ENCODE results near the gene CARD16. TPM values are rescaled to one million over a fixed set of nuclear protein-coding genes. Genes with fewer than 3 reads are reported as not detected.
"Not testable (repeated sequence)": the region's sequence is repeated elsewhere in the genome, so short reads cannot be mapped to it uniquely, and the experiment has no call there.

The CARD16 gene
- total and polyA plus RNA-seq, 9 of the 15 experiments (the other 6 are each of a cell fraction or from before 2014, with no cell fraction given) = 0.31 TPM; not detected in 8

DNA sequence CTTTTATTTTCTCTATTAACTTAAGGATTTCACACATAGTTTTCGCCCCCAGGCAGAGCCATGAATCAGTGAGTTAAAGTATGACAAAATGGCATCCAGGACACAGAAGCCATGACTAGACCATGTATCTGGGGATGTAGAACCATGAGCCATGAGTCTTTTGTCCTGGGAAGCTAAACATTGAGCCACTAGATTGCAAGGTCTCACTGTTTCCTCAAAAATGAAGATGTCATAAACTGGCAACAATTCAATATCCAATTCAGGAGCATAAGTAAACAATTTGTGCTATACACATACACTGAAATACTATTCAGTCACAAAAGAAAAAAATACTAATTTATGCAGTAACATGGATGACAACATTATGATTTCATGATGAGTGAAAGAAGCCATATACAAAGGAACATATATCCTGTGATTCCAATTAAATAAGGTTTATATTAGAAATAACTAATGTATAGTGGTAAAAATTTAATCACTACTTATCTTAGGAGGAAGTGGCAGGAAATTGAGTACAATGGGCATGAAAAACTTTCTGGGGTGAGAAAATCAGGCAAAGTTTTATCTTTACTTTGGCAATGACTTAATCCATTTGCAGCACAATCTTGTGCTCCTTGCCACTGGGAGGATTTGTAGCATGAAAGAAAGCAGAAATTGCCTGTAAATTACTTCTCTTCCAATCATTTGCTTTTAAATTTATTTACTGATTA lies 28.5 kb upstream of the CARD16 start:
- H3K79me2 ChIP-seq (ENCODE audit: control insufficient read depth, insufficient read depth, low read length) = no peaks in the 10 kb centered on the region
- no peak for ATAC-seq
- BruUV-seq (replicated peaks) = no TSS peak
- no peaks in the 10 kb centered on the region for H3K9me1 ChIP-seq (ENCODE audit: control insufficient read depth, insufficient read depth, low read length)
- H3K36me3 ChIP-seq (ENCODE audit: control insufficient read depth, insufficient read depth, low read length) = no peaks in the 10 kb centered on the region
- CTCF ChIA-PET (ENCODE audit: low intra/inter-chr PET ratio) = no interaction called here
- no peak for FAIRE-seq
- POLR2A ChIA-PET = no interaction called here
- no peak overlapping the region for H2AFZ ChIP-seq (ENCODE audit: low read depth, low read length)
- no peaks in the 10 kb centered on the region for H3K27me3 ChIP-seq (ENCODE audit: control insufficient read depth in 2 of 2, insufficient read depth in 2 of 2, low read length in 2 of 2)
- H3K4me1 ChIP-seq (replicated peaks in 1 of 2; ENCODE audit: control insufficient read depth in 2 of 2, insufficient read depth in 2 of 2, low read length in 2 of 2) = no peaks in the 10 kb centered on the region
- no peak overlapping the region for H3K4me2 ChIP-seq (ENCODE audit: insufficient read depth, low read length)
- in situ Hi-C loops (cut with MboI) (no loop called here), intact Hi-C loops (cut with micrococcal nuclease) (no loop called here)
- no peak overlapping the region for H3K9ac ChIP-seq (ENCODE audit: insufficient read depth in 1 of 2, low read depth in 2 of 2, low read length in 2 of 2)
- no peak overlapping the region for H3K4me3 ChIP-seq
- no peak for TF ChIP-seq RHOXF2B (CRISPR knock-in tag; conservative IDR thresholded peaks at IDR 0.05)
- TF ChIP-seq, protein P1, sequence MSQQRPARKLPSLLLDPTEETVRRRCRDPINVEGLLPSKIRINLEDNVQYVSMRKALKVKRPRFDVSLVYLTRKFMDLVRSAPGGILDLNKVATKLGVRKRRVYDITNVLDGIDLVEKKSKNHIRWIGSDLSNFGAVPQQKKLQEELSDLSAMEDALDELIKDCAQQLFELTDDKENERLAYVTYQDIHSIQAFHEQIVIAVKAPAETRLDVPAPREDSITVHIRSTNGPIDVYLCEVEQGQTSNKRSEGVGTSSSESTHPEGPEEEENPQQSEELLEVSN (IDR thresholded peaks at IDR 0.05; ENCODE audit: borderline replicate concordance in 1 of 2, extremely low read depth in 1 of 2, insufficient read depth in 1 of 2, insufficient read length in 1 of 2, low read depth in 1 of 2, low read length in 1 of 2, poor library complexity in 1 of 2, severe bottlenecking in 1 of 2) = no peak
- no peak for TF ChIP-seq ZNF79 (CRISPR knock-in tag; IDR thresholded peaks at IDR 0.05; ENCODE audit: low read depth)
- TF ChIP-seq FIP1L1 (IDR thresholded peaks at IDR 0.05; ENCODE audit: low read depth, low read length, poor library complexity, severe bottlenecking) = no peak
- TF ChIP-seq NR4A1 (CRISPR knock-in tag; IDR thresholded peaks at IDR 0.05) = no peak
- TF ChIP-seq NR4A1 (tag; IDR thresholded peaks at IDR 0.05) = no peak
- no peak for TF ChIP-seq MYBL2 (IDR thresholded peaks at IDR 0.05; ENCODE audit: low read depth)
- no peak for TF ChIP-seq MYBL2 (CRISPR knock-in tag; IDR thresholded peaks at IDR 0.05; ENCODE audit: borderline replicate concordance)
- TF ChIP-seq, protein P2, sequence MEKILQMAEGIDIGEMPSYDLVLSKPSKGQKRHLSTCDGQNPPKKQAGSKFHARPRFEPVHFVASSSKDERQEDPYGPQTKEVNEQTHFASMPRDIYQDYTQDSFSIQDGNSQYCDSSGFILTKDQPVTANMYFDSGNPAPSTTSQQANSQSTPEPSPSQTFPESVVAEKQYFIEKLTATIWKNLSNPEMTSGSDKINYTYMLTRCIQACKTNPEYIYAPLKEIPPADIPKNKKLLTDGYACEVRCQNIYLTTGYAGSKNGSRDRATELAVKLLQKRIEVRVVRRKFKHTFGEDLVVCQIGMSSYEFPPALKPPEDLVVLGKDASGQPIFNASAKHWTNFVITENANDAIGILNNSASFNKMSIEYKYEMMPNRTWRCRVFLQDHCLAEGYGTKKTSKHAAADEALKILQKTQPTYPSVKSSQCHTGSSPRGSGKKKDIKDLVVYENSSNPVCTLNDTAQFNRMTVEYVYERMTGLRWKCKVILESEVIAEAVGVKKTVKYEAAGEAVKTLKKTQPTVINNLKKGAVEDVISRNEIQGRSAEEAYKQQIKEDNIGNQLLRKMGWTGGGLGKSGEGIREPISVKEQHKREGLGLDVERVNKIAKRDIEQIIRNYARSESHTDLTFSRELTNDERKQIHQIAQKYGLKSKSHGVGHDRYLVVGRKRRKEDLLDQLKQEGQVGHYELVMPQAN (IDR thresholded peaks at IDR 0.05; ENCODE audit: borderline replicate concordance) = no peak
- TF ChIP-seq, protein P3, sequence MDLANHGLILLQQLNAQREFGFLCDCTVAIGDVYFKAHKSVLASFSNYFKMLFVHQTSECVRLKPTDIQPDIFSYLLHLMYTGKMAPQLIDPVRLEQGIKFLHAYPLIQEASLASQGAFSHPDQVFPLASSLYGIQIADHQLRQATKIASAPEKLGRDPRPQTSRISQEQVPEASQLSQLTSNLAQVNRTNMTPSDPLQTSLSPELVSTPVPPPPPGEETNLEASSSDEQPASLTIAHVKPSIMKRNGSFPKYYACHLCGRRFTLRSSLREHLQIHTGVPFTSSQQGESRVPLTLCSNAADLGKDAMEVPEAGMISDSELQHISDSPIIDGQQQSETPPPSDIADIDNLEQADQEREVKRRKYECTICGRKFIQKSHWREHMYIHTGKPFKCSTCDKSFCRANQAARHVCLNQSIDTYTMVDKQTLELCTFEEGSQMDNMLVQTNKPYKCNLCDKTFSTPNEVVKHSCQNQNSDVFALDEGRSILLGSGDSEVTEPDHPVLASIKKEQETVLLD (IDR thresholded peaks at IDR 0.05) = no peak
- H3K27ac ChIP-seq (ENCODE audit: extremely low read depth, low read depth, low read length) = no peak overlapping the region
- no peaks in the 10 kb centered on the region for H4K20me1 ChIP-seq (replicated peaks; ENCODE audit: control insufficient read depth, insufficient read depth, low read length)
- 0% methylated on average over 1 of the region's 1 CpG for WGBS (ENCODE audit: insufficient coverage, low coverage, missing lambda C conversion rate)
- no peak for DNase-seq (ENCODE audit: extremely low read depth in 1 of 4, low spot score in 3 of 4)
- no peaks in the 10 kb centered on the region; the same call in 1 of the 2 replicates for H3K9me3 ChIP-seq (replicated peaks; ENCODE audit: control insufficient read depth, insufficient read depth, low read depth, low read length)

DNA sequence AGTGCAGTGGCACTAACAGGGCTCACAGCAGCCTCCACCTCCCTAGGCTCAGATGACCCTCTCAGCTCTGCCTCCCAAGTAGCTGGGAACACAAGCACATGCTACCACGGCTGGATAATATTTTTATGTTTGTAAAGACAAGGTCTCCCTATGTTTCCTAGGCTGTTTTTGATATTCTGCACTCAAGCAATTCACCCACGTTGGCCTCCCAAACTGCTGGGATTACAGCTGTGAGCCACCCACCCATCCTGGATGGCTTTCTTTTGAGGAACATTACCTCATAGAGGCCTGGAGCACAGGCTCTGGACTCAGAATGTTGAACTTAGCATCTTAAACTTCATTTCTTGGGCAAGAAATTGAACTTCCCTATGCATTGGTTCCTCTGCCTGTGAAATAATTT lies 26.9 kb upstream of the CARD16 start:
- H3K79me2 ChIP-seq (ENCODE audit: control insufficient read depth, insufficient read depth, low read length); H2AFZ ChIP-seq (ENCODE audit: low read depth, low read length); H3K27ac ChIP-seq (ENCODE audit: extremely low read depth, low read depth, low read length); H3K4me1 ChIP-seq (replicated peaks in 1 of 2; ENCODE audit: control insufficient read depth in 2 of 2, insufficient read depth in 2 of 2, low read length in 2 of 2); CTCF ChIA-PET (ENCODE audit: low intra/inter-chr PET ratio); H3K4me2 ChIP-seq (ENCODE audit: insufficient read depth, low read length); BruUV-seq (replicated peaks); FAIRE-seq; H3K36me3 ChIP-seq (ENCODE audit: control insufficient read depth, insufficient read depth, low read length); H4K20me1 ChIP-seq (replicated peaks; ENCODE audit: control insufficient read depth, insufficient read depth, low read length); H3K9me3 ChIP-seq (replicated peaks; ENCODE audit: control insufficient read depth, insufficient read depth, low read depth, low read length); H3K9ac ChIP-seq (ENCODE audit: insufficient read depth in 1 of 2, low read depth in 2 of 2, low read length in 2 of 2); ATAC-seq; H3K27me3 ChIP-seq (ENCODE audit: control insufficient read depth in 2 of 2, insufficient read depth in 2 of 2, low read length in 2 of 2); intact Hi-C loops (cut with micrococcal nuclease); POLR2A ChIA-PET; H3K4me3 ChIP-seq; in situ Hi-C loops (cut with MboI); DNase-seq (ENCODE audit: extremely low read depth in 1 of 4, low spot score in 3 of 4); H3K9me1 ChIP-seq (ENCODE audit: control insufficient read depth, insufficient read depth, low read length): not testable (repeated sequence)
- WGBS (ENCODE audit: insufficient coverage, low coverage, missing lambda C conversion rate) = no CpG with 5 or more reads among the region's 2 CpGs
